ENCODE measurements around the gene LRRTM3.

LRRTM3 gene

GRCh38 chr10:67050415-67050814 lies 124.6 kb downstream of the LRRTM3 start:
- Histone ChIP-seq H2AFZ (ENCODE audit: low read length) (no peak overlapping the region), H3K27me3 (replicated peaks; ENCODE audit: insufficient read depth, low read length) (no peaks in the 10 kb centered on the region), H3F3A (ENCODE audit: insufficient read depth, low read length) (no peaks in the 10 kb centered on the region), H3K4me3 (ENCODE audit: low read length) (no peak overlapping the region), H3K4me1 (ENCODE audit: low read length) (no peaks in the 10 kb centered on the region), H3K4me2 (ENCODE audit: low read depth, low read length) (no peak overlapping the region), H4K20me1 (ENCODE audit: insufficient read depth, low read length) (no peaks in the 10 kb centered on the region), H3K27ac (ENCODE audit: low read length) (no peak overlapping the region), H3K36me3 (replicated peaks; ENCODE audit: insufficient read depth, low read length) (no peaks in the 10 kb centered on the region), H3K9me3 (replicated peaks; ENCODE audit: insufficient read depth, low read length) (no peaks in the 10 kb centered on the region), H3K9me2 (replicated peaks; ENCODE audit: insufficient read depth, low read length) (no peaks in the 10 kb centered on the region), H3K9ac (ENCODE audit: low read length) (no peak overlapping the region), H3K79me2 (ENCODE audit: low read length) (no peaks in the 10 kb centered on the region)
- TF ChIP-seq EZH2 (optimal IDR thresholded peaks at IDR 0.05; ENCODE audit: low read depth, low read length) (no peak), CTCF (IDR thresholded peaks at IDR 0.05; ENCODE audit: low read length) (no peak), EZH2phosphoT487 (IDR thresholded peaks at IDR 0.05; ENCODE audit: low read length) (no peak)
- no peak for DNase-seq

- H3K27ac ChIP-seq (ENCODE audit: low read length): no peak overlapping the region
- no peak overlapping the region for H3K4me2 ChIP-seq (ENCODE audit: low read depth, low read length)
- H3K9ac ChIP-seq (ENCODE audit: low read length): no peak overlapping the region
- no peaks in the 10 kb centered on the region for H3F3A ChIP-seq (ENCODE audit: insufficient read depth, low read length)
- no peak for DNase-seq
- no peaks in the 10 kb centered on the region for H3K9me2 ChIP-seq (replicated peaks; ENCODE audit: insufficient read depth, low read length)
- H4K20me1 ChIP-seq (ENCODE audit: insufficient read depth, low read length): no peaks in the 10 kb centered on the region
- no peak for TF ChIP-seq EZH2 (optimal IDR thresholded peaks at IDR 0.05; ENCODE audit: low read depth, low read length)
- no peak for TF ChIP-seq CTCF (IDR thresholded peaks at IDR 0.05; ENCODE audit: low read length)
- no peak for TF ChIP-seq EZH2phosphoT487 (IDR thresholded peaks at IDR 0.05; ENCODE audit: low read length)
- no peaks in the 10 kb centered on the region for H3K9me3 ChIP-seq (replicated peaks; ENCODE audit: insufficient read depth, low read length)
- no peaks in the 10 kb centered on the region for H3K4me1 ChIP-seq (ENCODE audit: low read length)
- H3K4me3 ChIP-seq (ENCODE audit: low read length): no peak overlapping the region
- no peaks in the 10 kb centered on the region for H3K27me3 ChIP-seq (replicated peaks; ENCODE audit: insufficient read depth, low read length)
- no peaks in the 10 kb centered on the region for H3K36me3 ChIP-seq (replicated peaks; ENCODE audit: insufficient read depth, low read length)
- H2AFZ ChIP-seq (ENCODE audit: low read length): no peak overlapping the region
- H3K79me2 ChIP-seq (ENCODE audit: low read length): no peaks in the 10 kb centered on the region
These were observed 146.8 kb downstream of the LRRTM3 start for GRCh38 chr10:67072654-67073053.

DNA sequence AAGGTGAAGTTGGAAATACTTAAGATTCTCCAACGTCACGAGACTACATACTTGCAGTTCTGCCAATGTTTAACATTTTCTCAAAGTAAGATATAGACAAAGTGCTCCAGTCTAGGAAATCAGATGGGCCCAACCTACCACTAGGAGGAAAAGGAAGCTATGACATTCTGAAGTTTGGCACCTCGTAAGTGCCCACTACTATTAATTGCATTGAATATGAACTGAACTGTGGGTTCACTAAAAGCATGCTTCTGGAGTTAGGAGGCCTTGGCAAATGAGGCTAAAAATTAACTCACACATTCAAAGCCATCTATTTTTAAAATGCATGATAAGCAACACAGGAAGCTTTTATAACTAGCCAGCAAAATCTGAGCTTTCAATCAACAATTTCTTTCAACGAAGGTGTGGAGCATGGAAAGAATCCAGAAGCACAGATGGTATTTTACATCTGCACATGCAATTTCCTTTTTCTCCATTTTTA lies 149.7 kb downstream of the LRRTM3 start:
- no peak overlapping the region for H3K4me3 ChIP-seq (ENCODE audit: low read length)
- no peak overlapping the region for H3K4me2 ChIP-seq (ENCODE audit: low read depth, low read length)
- H3K36me3 ChIP-seq (replicated peaks; ENCODE audit: insufficient read depth, low read length): no peaks in the 10 kb centered on the region
- H3K27ac ChIP-seq (ENCODE audit: low read length): no peak overlapping the region
- no peak for TF ChIP-seq EZH2 (optimal IDR thresholded peaks at IDR 0.05; ENCODE audit: low read depth, low read length)
- no peak for TF ChIP-seq EZH2phosphoT487 (IDR thresholded peaks at IDR 0.05; ENCODE audit: low read length)
- no peak for TF ChIP-seq CTCF (IDR thresholded peaks at IDR 0.05; ENCODE audit: low read length)
- no peaks in the 10 kb centered on the region for H3K4me1 ChIP-seq (ENCODE audit: low read length)
- H3K9me2 ChIP-seq (replicated peaks; ENCODE audit: insufficient read depth, low read length): no peaks in the 10 kb centered on the region
- H3K27me3 ChIP-seq (replicated peaks; ENCODE audit: insufficient read depth, low read length): no peaks in the 10 kb centered on the region
- H3F3A ChIP-seq (ENCODE audit: insufficient read depth, low read length): no peaks in the 10 kb centered on the region
- no peaks in the 10 kb centered on the region for H3K9me3 ChIP-seq (replicated peaks; ENCODE audit: insufficient read depth, low read length)
- no peaks in the 10 kb centered on the region for H3K79me2 ChIP-seq (ENCODE audit: low read length)
- no peak overlapping the region for H3K9ac ChIP-seq (ENCODE audit: low read length)
- H2AFZ ChIP-seq (ENCODE audit: low read length): no peak overlapping the region
- no peak for DNase-seq
- H4K20me1 ChIP-seq (ENCODE audit: insufficient read depth, low read length): no peaks in the 10 kb centered on the region

Measured in MM.1S (cell line).